DND-41 (cell line): ENCODE data around the gene GH2.
"Not testable (repeated sequence)": the region's sequence is repeated elsewhere in the genome, so short reads cannot be mapped to it uniquely, and the experiment has no call there.

Experiments used
- CTCF ChIP-seq: IDR thresholded peaks from 2 replicates; pipeline ENCODE4 v1.5.1; 2012; ENCODE audit warnings: borderline replicate concordance, low read length, moderate library complexity, mild to moderate bottlenecking; ENCODE audit not compliant: poor library complexity, severe bottlenecking; ENCODE audit errors: extremely low read depth
- EZH2 ChIP-seq: IDR thresholded peaks from 3 replicates; pipeline ENCODE4 v1.6.1; 2012; ENCODE audit warnings: borderline replicate concordance, low read depth, mild to moderate bottlenecking, moderate library complexity, low read length, inconsistent platforms; ENCODE audit not compliant: severe bottlenecking

DNA sequence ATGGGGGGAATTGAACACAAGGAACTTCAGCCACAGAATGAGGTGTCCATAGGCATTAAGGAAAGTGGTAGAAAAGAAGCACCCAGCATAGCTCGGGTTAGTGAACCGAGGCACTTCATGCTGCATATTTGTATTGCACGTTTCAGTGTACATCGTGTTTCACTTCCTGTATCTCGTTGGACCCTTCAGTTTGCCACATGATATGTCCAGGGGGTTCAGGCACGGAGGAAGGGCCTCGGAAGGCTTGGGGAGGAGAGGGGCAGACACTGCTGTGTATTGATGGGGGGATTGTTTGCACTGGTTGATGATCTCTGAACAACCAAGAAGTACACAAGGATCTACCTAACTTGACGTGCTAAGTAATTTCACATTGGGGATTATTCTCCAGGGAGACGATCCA, 40.7 kb upstream of the GH2 start:
- not testable (repeated sequence) for TF ChIP-seq EZH2, CTCF
